Coronary artery (tissue), 2 donors: ENCODE results near the gene SPAG17.

Experiments used
- DNase-seq: peaks from one replicate; pipeline ENCODE4 v3.0.0-alpha.2; 2017; ENCODE audit warnings: low spot score
- H3K27ac ChIP-seq, 2 donors: fragments of 200-600 bp; sonication (generic); one replicate each; pipeline ENCODE4 v1.5.1; 2016 to 2019
- H3K4me3 ChIP-seq: fragments of 200-600 bp; sonication (generic); 2 replicates; pipeline ENCODE4 v1.5.1; 2016; ENCODE audit warnings: mild to moderate bottlenecking, moderate library complexity
- CTCF ChIP-seq: fragments of 200-600 bp; sonication (generic); IDR thresholded peaks from one replicate; pipeline ENCODE4 v1.5.1; 2019; ENCODE audit warnings: antibody characterized with exemption

The SPAG17 gene

GRCh38 chr1:117942293-117942692, 242.7 kb downstream of the SPAG17 start:
- Histone ChIP-seq H3K27ac (no peak overlapping the region), H3K4me3 (no peak overlapping the region)
- DNase-seq, result no peak
- TF ChIP-seq CTCF, result no peak

- Histone ChIP-seq H3K4me3 (no peak overlapping the region), H3K27ac (no peak overlapping the region)
- TF ChIP-seq CTCF, result no peak
- no peak for DNase-seq
Measured at GRCh38 chr1:117933769-117934168, 251.3 kb downstream of the SPAG17 start.

GRCh38 chr1:117932576-117932975, 252.5 kb downstream of the SPAG17 start:
- H3K4me3 ChIP-seq, result no peak overlapping the region
- DNase-seq, result no peak
- no peak for TF ChIP-seq CTCF
- H3K27ac ChIP-seq, result no peak overlapping the region

- no peak overlapping the region for H3K27ac ChIP-seq
- no peak for DNase-seq
- no peak for TF ChIP-seq CTCF
- H3K4me3 ChIP-seq, result peak overlapping the region; percentile 96
Measured at GRCh38 chr1:117930484-117930883, 254.5 kb downstream of the SPAG17 start.

GRCh38 chr1:117930173-117930447, 254.9 kb downstream of the SPAG17 start:
- Histone ChIP-seq H3K4me3 (peak overlapping the region; percentile 96), H3K27ac (peak overlapping the region in 1 of 2 donors; percentile 74)
- no peak for TF ChIP-seq CTCF
- DNase-seq, result no peak

- Histone ChIP-seq H3K4me3 (peak within 1 kb of the TSS; percentile 96), H3K27ac (peak within 1 kb of the TSS; percentile 74 to 94)
- no peak for TF ChIP-seq CTCF
- peak; percentile 97 for DNase-seq
Measured at GRCh38 chr1:117929343-117930172, 255.5 kb downstream of the SPAG17 start, which contains the start of the genes GDAP2 and WDR3. Gene GDAP2 (minus strand): TSS chr1:117929621. CDS start chr1:117920357, 9,264 bp downstream. Gene WDR3 (plus strand): TSS chr1:117929739. CDS start chr1:117933320, 3,581 bp downstream.

- DNase-seq, result peak; percentile 79
- peak overlapping the region; percentile 96 for H3K4me3 ChIP-seq
- H3K27ac ChIP-seq, result peak overlapping the region; percentile 74 to 94
- no peak for TF ChIP-seq CTCF
Measured at GRCh38 chr1:117928881-117929342, 256.1 kb downstream of the SPAG17 start.
